ENCODE measurements around the gene AEBP1.

Gene AEBP1

GRCh38 chr7:44155191-44156185, 51.3 kb downstream of the AEBP1 start:
- no peak for DNase-seq (ENCODE audit: low read depth in 3 of 3)

DNA sequence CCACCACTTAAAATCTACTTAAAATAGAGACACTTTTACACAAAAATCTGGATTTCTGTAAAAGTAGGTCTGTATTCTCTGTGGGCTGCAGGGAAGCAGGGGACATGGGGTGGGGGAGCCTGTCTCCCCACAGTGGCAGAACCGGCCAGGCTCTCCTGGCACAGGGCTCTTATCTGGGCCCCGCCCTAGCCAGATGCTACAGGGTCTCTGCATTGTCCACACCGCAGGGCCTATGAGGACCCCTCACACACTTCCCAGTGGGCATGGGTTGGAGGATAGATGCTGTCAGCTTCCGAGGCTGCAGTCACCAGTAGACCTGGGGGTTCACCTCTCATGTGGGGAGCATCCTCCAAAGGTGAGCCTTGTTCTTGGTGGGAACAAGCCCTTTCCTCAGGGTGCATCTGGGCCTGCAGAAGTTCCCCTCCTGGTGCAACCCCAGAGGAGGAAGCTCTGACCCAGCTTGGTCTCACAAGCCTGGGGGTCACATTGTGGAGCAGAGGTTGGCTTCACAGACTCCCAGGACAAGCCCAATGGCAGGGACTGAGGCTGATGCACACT, 52.4 kb downstream of the AEBP1 start:
- no peak for DNase-seq (ENCODE audit: low read depth in 3 of 3)

DNA sequence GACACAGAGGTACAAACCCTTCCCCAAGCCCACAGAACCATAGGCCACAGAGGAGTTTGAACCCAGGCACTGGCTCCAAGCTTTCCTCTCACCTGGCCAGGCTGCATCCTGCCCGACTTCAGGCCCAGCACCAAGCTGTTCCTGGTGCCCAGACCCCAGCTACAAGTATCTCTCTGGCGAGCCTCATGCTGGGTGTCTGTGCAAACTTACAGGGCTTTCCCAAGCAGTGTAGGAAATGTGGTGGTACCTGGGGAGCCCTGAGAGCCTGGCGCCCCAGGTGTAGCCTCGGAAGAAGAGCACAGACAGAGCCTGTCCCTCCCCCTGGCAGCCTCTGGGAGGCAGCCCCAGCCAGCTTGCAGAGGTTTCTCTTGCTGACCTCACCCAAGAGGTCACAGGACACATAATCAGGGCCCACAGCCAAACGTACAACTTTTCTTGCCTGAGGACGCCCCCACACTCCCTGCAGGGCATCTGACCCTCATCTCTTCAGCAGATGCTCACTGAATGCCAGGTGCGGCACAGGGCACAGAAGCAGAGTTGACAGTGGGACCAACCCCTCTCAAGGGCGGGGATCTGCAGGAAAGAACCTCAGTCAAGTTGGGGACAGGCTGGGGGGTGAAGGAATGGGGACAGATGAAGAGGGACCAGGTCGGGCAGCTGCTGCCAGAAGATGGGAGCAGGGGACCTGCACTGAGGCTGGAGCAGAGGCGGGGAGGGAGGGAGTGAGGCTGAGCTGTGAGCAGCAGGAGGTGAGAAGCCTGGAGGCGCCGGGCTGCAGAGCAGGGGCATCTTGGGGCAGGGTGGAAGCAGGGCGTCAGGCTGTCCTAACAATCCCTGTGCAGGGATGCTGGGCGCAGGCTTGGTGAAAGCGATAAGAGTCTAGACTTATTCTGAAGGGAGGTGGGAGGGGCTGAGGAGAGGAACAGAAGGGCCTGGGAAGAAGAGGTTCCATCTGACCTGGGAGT, 53.3 kb downstream of the AEBP1 start:
- DNase-seq (ENCODE audit: low read depth in 3 of 3), result no peak

DNA sequence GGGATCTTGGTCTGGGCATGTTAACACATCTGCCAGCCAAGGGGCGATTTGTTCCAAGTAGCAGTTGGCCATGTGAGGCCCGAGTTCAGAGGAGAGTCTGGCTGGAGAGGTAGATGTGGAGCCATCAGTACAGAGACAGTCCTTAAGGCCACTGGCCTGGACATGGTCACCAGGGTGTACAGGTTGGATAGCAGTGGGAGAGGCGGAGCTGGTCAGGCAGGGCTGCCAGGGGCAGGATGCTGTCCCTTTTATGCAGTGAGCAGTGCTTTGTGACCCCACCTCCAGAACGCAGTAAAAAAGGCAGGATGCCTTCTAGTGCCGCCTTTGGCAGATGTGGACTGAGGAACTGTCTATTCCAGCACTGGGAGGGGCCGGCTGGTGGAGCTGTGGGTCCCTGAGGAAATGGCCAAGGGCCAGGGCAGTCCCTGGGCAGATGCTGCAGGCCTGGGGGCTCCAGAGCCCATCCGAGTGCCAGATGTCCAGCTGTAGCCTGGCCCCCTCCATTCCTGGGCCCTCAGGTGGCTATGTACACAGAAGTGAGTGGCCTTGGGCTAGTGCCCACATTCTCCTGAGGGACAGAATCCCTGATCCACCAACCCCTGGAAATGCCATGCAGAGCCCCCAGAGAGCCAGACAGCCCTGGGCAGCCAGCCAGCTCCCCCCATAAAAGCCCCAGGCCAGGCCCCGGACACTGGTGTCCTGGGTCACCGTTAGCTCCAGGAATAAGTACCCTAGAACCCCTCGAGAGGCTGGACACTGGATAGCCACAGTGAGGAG, 54.1 kb downstream of the AEBP1 start:
- no peak for DNase-seq (ENCODE audit: low read depth in 3 of 3)

- DNase-seq (ENCODE audit: low read depth in 3 of 3), result no peak
Observed at GRCh38 chr7:44158873-44159631, 54.9 kb downstream of the AEBP1 start.

DNA sequence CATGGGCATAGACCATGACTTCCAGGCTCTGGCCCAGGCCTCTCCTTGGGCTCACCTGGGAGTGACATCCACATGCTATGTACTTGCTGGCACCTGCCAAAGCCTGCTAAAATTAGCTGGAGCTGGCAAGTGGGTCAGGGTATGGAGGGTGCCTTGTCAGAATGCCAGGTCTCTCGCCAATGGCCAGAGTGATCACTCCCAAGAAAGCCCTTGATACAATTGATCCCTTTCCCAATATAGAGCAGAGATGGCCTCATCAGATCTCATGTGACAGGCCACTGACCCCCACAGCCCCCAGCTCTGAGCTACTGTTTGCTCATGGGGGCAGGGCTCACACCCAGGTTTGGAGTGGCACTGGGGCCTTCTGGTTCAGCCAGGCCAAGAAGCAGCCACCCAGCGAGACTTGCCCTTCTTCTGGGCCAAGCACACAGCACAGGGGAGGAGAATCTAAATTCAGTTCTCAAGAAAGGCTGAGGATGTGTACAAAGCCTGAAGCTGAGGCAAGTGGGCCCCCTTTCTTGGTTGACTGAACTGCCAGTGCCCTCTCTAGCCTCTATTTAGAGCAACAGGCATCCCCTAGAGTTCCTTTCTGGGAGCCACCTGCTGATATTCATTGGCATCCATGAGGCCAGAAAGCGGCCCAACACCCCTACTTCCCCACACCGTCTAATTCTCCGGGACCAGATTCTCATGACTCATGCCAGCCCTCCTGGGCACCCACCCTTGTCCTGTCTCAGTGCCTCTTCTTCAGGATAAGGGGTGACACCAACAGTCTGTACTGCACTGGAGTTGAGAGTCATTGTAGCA, 55.9 kb downstream of the AEBP1 start:
- no peak for DNase-seq (ENCODE audit: low read depth in 3 of 3)

GRCh38 chr7:44161371-44161770, 57.2 kb downstream of the AEBP1 start:
- no peak for DNase-seq (ENCODE audit: low read depth in 3 of 3)

DNA sequence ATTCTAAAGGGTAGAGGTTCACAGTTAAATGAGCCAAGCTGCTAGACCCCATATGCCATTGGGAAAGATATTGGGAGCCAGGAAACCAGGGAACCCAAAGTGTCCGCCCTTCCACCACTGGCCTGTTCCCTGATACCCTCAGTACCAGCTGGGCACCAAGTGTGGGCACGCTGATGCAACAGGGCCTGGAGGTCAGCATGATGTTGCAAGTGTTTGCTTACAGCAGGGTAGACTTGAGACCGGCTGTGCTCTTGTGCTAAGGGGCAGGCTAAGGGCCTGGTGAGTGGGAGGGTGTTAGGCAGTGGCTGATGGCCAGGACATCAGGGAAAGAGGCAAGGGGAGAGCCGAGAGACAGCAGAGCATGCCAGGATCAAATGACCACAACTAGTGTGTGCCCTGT, 58.0 kb downstream of the AEBP1 start:
- DNase-seq (ENCODE audit: low read depth in 3 of 3), result no peak

- no peak for DNase-seq (ENCODE audit: low read depth in 3 of 3)
Observed at GRCh38 chr7:44162785-44163395, 58.7 kb downstream of the AEBP1 start.

DNA sequence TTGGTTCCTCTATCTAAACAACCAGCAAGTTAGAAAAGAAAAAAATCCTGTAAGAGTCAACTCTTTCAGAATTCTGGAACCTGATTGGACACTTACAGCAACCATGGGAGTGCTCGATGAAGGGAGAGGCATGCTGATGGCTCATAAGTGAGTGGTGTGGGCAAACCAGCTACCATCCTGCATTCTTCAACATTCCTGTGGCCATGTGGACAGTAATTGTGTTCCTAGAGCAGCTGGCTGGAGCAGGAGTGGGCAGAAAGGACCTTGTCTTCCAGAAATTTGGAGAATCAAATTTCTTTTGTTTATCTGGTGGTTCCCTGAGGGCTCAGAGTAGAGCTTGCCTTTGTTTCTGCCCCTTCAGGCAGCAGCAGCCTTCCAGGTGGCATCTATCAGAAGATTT, 59.4 kb downstream of the AEBP1 start:
- no peak for DNase-seq (ENCODE audit: low read depth in 3 of 3)
